Neural cell (in vitro differentiated cells): ENCODE results near the gene SLC9A3.

Experiments used
- CTCF ChIP-seq: fragments of 450-650 bp; IDR thresholded peaks from 2 replicates; pipeline ENCODE4 v1.5.1; 2014; ENCODE audit warnings: antibody characterized with exemption, mild to moderate bottlenecking, moderate library complexity; ENCODE audit not compliant: poor library complexity, severe bottlenecking
- EP300 ChIP-seq: fragments of 450-650 bp; conservative IDR thresholded peaks from 2 replicates; pipeline ENCODE4 v1.6.1; 2014; ENCODE audit warnings: antibody characterized with exemption, mild to moderate bottlenecking, moderate library complexity; ENCODE audit not compliant: poor library complexity, severe bottlenecking
- MXI1 ChIP-seq: fragments of 450-650 bp; conservative IDR thresholded peaks from 2 replicates; pipeline ENCODE4 v1.6.1; 2014; ENCODE audit warnings: antibody characterized with exemption, mild to moderate bottlenecking; ENCODE audit not compliant: poor library complexity, severe bottlenecking
- POLR2AphosphoS5 ChIP-seq: IDR thresholded peaks from 2 replicates; pipeline ENCODE4 v1.6.1; 2012
- SMC3 ChIP-seq: fragments of 450-650 bp; conservative IDR thresholded peaks from 2 replicates; pipeline ENCODE4 v1.6.1; 2014; ENCODE audit warnings: antibody characterized with exemption, mild to moderate bottlenecking, moderate library complexity; ENCODE audit not compliant: poor library complexity
- TF ChIP-seq, protein P1 (sequence below): IDR thresholded peaks from 2 replicates; pipeline ENCODE4 v1.6.1; 2012; ENCODE audit warnings: borderline replicate concordance

- TF ChIP-seq CTCF = no peak
- no peak for TF ChIP-seq MXI1
- TF ChIP-seq EP300 = no peak
- TF ChIP-seq POLR2AphosphoS5 = no peak
- TF ChIP-seq, protein P1, sequence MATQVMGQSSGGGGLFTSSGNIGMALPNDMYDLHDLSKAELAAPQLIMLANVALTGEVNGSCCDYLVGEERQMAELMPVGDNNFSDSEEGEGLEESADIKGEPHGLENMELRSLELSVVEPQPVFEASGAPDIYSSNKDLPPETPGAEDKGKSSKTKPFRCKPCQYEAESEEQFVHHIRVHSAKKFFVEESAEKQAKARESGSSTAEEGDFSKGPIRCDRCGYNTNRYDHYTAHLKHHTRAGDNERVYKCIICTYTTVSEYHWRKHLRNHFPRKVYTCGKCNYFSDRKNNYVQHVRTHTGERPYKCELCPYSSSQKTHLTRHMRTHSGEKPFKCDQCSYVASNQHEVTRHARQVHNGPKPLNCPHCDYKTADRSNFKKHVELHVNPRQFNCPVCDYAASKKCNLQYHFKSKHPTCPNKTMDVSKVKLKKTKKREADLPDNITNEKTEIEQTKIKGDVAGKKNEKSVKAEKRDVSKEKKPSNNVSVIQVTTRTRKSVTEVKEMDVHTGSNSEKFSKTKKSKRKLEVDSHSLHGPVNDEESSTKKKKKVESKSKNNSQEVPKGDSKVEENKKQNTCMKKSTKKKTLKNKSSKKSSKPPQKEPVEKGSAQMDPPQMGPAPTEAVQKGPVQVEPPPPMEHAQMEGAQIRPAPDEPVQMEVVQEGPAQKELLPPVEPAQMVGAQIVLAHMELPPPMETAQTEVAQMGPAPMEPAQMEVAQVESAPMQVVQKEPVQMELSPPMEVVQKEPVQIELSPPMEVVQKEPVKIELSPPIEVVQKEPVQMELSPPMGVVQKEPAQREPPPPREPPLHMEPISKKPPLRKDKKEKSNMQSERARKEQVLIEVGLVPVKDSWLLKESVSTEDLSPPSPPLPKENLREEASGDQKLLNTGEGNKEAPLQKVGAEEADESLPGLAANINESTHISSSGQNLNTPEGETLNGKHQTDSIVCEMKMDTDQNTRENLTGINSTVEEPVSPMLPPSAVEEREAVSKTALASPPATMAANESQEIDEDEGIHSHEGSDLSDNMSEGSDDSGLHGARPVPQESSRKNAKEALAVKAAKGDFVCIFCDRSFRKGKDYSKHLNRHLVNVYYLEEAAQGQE = no peak
- no peak for TF ChIP-seq SMC3
Measured at GRCh38 chr5:457195-457961, 66.9 kb downstream of the SLC9A3 start.
